Fibroblast of pulmonary artery (primary cell): ENCODE results near the gene TBC1D16.
A peak's percentile ranks its signal among the peaks of the same experiment; 100 is the strongest.

ENCODE experiments used
- DNase-seq: peaks from one replicate; pipeline ENCODE4 v3.0.0-alpha.2; 2010; ENCODE audit warnings: low read depth
- H3K4me3 ChIP-seq: replicated peaks from 2 replicates; pipeline ENCODE4 v1.5.1; 2011; ENCODE audit warnings: low read depth, mild to moderate bottlenecking, control low read depth, low read length, moderate library complexity
- TF ChIP-seq, protein P1 (sequence below): IDR thresholded peaks from 2 replicates; pipeline ENCODE4 v1.5.1; 2011; ENCODE audit warnings: mild to moderate bottlenecking, control low read depth, low read length, inconsistent platforms; ENCODE audit errors: missing control alignments

Gene TBC1D16

DNA sequence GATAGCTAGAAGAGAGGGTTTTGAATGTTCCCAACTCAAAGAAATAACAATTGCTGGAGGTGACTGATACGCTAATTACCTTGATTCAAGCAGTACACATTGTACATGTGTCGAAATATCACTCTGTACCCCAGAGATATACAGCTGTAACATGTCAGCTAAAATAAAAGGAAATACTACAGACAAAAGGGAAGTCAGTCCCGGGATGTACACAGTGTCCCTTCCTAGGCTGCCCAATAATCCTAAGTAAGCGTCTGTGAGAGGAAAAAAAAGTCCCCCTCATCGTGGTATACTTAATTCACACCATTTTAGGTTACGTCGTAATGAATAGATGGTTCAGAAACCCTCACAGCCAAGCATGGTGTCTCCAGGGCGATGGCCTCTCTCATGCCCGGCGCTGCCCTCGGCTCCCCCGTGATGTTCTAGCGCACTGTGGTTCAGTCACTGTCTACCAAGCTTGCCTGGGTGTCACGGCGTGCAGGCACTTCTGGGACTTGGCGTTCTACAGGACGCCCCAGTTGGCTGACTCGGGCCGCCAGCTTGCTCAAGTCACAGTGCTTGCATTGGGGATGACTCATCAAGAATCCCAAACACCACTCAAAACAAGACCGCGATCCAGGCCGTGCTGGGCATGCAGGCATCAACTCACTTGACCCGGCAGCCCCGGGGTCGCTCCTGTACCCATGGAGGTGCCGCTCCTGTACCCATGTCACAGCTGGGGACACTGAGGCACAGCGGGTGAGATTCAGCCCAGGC is 28.3 kb upstream of the TBC1D16 start:
- no peak overlapping the region for H3K4me3 ChIP-seq
- DNase-seq, result peak; percentile 35
- TF ChIP-seq, protein P1, sequence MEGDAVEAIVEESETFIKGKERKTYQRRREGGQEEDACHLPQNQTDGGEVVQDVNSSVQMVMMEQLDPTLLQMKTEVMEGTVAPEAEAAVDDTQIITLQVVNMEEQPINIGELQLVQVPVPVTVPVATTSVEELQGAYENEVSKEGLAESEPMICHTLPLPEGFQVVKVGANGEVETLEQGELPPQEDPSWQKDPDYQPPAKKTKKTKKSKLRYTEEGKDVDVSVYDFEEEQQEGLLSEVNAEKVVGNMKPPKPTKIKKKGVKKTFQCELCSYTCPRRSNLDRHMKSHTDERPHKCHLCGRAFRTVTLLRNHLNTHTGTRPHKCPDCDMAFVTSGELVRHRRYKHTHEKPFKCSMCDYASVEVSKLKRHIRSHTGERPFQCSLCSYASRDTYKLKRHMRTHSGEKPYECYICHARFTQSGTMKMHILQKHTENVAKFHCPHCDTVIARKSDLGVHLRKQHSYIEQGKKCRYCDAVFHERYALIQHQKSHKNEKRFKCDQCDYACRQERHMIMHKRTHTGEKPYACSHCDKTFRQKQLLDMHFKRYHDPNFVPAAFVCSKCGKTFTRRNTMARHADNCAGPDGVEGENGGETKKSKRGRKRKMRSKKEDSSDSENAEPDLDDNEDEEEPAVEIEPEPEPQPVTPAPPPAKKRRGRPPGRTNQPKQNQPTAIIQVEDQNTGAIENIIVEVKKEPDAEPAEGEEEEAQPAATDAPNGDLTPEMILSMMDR, result no peak

DNA sequence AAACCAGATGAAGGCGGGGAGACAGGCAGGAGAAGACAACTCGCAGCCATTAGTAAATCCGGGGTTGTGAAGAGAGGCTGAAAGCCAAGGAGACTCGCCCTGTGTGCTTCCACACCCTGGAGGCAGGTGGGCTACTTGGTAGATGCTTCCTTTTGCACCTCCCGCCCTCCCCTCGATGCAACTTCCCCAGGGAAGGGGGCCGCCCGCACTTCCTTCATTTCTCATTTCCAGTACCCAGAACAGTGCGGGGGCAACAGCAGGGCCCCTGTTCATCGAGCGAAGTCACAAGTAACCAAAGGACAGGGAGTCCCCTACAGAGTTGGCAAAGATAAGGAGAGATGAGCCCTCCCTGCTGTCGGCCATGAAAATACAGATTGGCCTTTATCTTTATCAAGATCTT is 25.7 kb upstream of the TBC1D16 start:
- no peak for DNase-seq
- TF ChIP-seq, protein P1, result no peak
- H3K4me3 ChIP-seq, result no peak overlapping the region

DNA sequence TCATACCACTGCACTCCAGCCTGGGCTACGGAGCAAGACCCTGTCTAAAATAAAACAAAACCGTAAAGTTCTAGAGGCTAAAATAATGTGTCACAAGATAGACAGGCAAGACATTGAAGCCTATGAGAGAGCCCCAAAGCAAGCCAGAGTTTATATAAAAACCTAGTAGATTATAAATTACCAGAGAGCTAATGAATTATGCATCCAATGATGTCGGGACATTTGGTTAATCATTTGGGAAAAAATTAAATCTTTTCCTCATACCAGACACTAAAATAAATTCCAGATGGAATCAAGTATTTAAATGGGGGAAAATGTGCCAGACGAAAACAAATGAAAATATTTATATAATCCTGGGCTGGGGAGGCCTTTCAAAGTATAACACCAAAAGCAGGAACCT is 25.0 kb upstream of the TBC1D16 start:
- no peak for DNase-seq
- TF ChIP-seq, protein P1, result no peak
- H3K4me3 ChIP-seq, result no peak overlapping the region

DNA sequence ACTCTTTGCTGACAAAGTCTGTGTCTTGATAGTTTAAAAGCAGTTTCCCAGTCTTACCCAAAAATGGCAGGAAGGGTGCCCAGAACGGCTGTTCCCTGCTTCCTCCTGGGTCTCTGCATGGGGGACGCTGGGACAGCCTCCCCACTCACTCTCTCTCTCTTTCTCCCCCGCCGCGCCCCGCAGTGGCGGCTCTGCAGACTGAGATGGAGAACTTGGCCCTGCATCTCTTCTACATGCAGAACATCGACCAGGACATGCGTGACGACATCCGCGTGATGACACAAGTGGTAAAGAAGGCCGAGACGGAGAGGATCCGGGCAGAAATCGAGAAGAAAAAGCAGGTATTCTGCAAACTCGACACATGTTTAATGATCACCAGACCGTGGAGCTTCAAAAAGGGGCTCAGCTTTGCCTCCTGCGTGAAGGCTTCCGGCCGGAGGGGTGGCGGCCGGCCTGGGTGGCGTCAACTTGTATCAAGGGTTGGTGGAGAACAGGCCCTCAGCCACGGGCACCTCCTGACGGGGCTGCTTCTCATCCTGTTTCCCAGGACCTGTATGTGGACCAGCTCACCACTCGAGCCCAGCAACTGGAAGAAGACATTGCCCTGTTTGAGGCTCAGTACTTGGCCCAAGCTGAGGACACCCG is 22.8 kb upstream of the TBC1D16 start:
- TF ChIP-seq, protein P1, result no peak
- DNase-seq, result no peak
- H3K4me3 ChIP-seq, result no peak overlapping the region

DNA sequence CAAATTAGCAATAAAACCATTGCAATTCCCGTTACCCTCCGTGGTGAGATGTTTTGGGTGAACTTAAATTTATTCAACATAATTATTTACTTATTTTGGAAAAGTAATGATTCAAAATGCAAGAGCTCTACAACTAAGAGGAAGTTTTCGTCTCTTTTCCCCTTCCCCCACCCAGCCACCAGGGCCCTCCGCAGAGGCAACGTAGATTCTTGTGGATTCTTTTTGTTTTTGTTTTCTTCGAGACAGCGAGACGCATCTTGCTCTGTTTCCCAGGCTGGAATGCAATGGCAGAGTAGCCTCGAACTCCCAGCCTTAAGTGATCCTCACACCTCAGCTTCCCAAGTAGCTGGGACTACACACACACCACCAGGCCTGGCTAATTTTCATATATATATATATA is 19.9 kb upstream of the TBC1D16 start:
- H3K4me3 ChIP-seq, result no peak overlapping the region
- TF ChIP-seq, protein P1, result no peak
- DNase-seq, result no peak

DNA sequence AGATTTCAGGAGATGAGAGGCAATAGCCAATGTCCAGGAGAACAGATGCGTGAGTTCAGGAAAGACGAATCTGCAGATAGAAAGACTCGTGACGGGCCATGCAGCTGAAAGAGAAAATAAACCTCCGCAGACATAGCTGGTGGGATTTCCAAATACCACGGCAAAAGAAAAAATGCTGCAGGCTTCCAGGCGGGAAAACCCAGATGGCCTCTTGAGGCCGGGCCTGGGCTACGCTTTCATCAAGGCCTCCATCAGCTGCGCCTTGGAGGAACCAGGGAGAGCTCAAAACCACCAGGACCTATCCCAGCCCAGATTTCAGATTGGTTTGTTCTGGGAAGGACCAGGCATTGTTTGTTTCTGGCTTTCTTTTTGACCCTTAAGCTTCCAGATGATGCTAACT is 17.4 kb upstream of the TBC1D16 start:
- TF ChIP-seq, protein P1, result no peak
- DNase-seq, result no peak
- no peak overlapping the region for H3K4me3 ChIP-seq
